ENCODE measurements around the gene KLHL30.

Gene KLHL30

GRCh38 chr2:238117199-238118154, 21.0 kb upstream of the KLHL30 start:
- in situ Hi-C loops (cut with HindIII; ENCODE audit: low sequenced_read_pairs), result no loop called here

- in situ Hi-C loops (cut with HindIII; ENCODE audit: low sequenced_read_pairs), result no loop called here
These were observed 18.6 kb upstream of the KLHL30 start for GRCh38 chr2:238119756-238120462.

GRCh38 chr2:238120463-238121298, 17.8 kb upstream of the KLHL30 start:
- in situ Hi-C loops (cut with HindIII; ENCODE audit: low sequenced_read_pairs), result no loop called here

- in situ Hi-C loops (cut with HindIII; ENCODE audit: low sequenced_read_pairs), result no loop called here
These were observed 16.8 kb upstream of the KLHL30 start for GRCh38 chr2:238121511-238122286.

GRCh38 chr2:238122287-238123217, 15.9 kb upstream of the KLHL30 start:
- in situ Hi-C loops (cut with HindIII; ENCODE audit: low sequenced_read_pairs), result no loop called here

GRCh38 chr2:238123218-238123971, 15.1 kb upstream of the KLHL30 start:
- in situ Hi-C loops (cut with HindIII; ENCODE audit: low sequenced_read_pairs), result no loop called here

GRCh38 chr2:238123991-238124470, 14.4 kb upstream of the KLHL30 start:
- in situ Hi-C loops (cut with HindIII; ENCODE audit: low sequenced_read_pairs), result no loop called here

- in situ Hi-C loops (cut with HindIII; ENCODE audit: low sequenced_read_pairs), result no loop called here
These were observed 13.9 kb upstream of the KLHL30 start for GRCh38 chr2:238124488-238125126.

GRCh38 chr2:238125127-238125885, 13.2 kb upstream of the KLHL30 start:
- in situ Hi-C loops (cut with HindIII; ENCODE audit: low sequenced_read_pairs), result no loop called here

GRCh38 chr2:238126338-238126737, 12.1 kb upstream of the KLHL30 start:
- in situ Hi-C loops (cut with HindIII; ENCODE audit: low sequenced_read_pairs), result no loop called here

- in situ Hi-C loops (cut with HindIII; ENCODE audit: low sequenced_read_pairs), result no loop called here
These were observed 11.7 kb upstream of the KLHL30 start for GRCh38 chr2:238126775-238127164.

- in situ Hi-C loops (cut with HindIII; ENCODE audit: low sequenced_read_pairs), result no loop called here
These were observed 11.1 kb upstream of the KLHL30 start for GRCh38 chr2:238127165-238128060.

- in situ Hi-C loops (cut with HindIII; ENCODE audit: low sequenced_read_pairs), result no loop called here
These were observed 10.4 kb upstream of the KLHL30 start for GRCh38 chr2:238128061-238128440.

GRCh38 chr2:238128534-238129001, 9.9 kb upstream of the KLHL30 start:
- in situ Hi-C loops (cut with HindIII; ENCODE audit: low sequenced_read_pairs), result no loop called here

- in situ Hi-C loops (cut with HindIII; ENCODE audit: low sequenced_read_pairs), result no loop called here
These were observed 9.1 kb upstream of the KLHL30 start for GRCh38 chr2:238129166-238130010.
